ENCODE data around the gene CNTNAP4. TPM values are rescaled to one million over a fixed set of nuclear protein-coding genes. Genes with fewer than 3 reads are reported as not detected.

CNTNAP4 gene
- total and polyA plus RNA-seq, 2 experiments from 2014 or later = 0.64 to 1.1 TPM

GRCh38 chr16:76445815-76446214, 168.6 kb downstream of the CNTNAP4 start:
- no peak for TF ChIP-seq EZH2 (IDR thresholded peaks at IDR 0.05; ENCODE audit: borderline replicate concordance)
- TF ChIP-seq EZH2phosphoT487 (IDR thresholded peaks at IDR 0.05; ENCODE audit: low read depth, severe bottlenecking, unreplicated experiment) = no peak
- TF ChIP-seq CTCF (IDR thresholded peaks at IDR 0.05; ENCODE audit: poor library complexity) = no peak
- no peaks in the 10 kb centered on the region for H3K27me3 ChIP-seq
- H3K36me3 ChIP-seq (replicated peaks; ENCODE audit: insufficient read depth, low read depth) = no peaks in the 10 kb centered on the region
- WGBS (ENCODE audit: low lambda C conversion rate, missing lambda C conversion rate) = 95% methylated on average over 3 of the region's 3 CpGs
- H3K4me1 ChIP-seq (ENCODE audit: insufficient read depth) = no peaks in the 10 kb centered on the region
- DNase-seq (ENCODE audit: low spot score) = no peak
- no peaks in the 10 kb centered on the region for H4K20me1 ChIP-seq (ENCODE audit: insufficient read depth, poor library complexity, severe bottlenecking)
- no peak overlapping the region for H3K4me3 ChIP-seq
- H2AFZ ChIP-seq = no peak overlapping the region
- H3K9me2 ChIP-seq (replicated peaks; ENCODE audit: insufficient read depth) = no peaks in the 10 kb centered on the region
- H3K4me2 ChIP-seq = no peak overlapping the region
- H3K9me3 ChIP-seq (ENCODE audit: low read depth) = no peaks in the 10 kb centered on the region
- no peak overlapping the region for H3K27ac ChIP-seq
- no peaks in the 10 kb centered on the region for H3K79me2 ChIP-seq

- no peak for TF ChIP-seq EZH2phosphoT487 (IDR thresholded peaks at IDR 0.05; ENCODE audit: low read depth, severe bottlenecking, unreplicated experiment)
- TF ChIP-seq CTCF (IDR thresholded peaks at IDR 0.05; ENCODE audit: poor library complexity) = no peak
- TF ChIP-seq EZH2 (IDR thresholded peaks at IDR 0.05; ENCODE audit: borderline replicate concordance) = no peak
- Histone ChIP-seq H3K9me3 (ENCODE audit: low read depth) (no peaks in the 10 kb centered on the region), H3K27me3 (no peaks in the 10 kb centered on the region), H3K4me2 (no peak overlapping the region), H3K79me2 (no peaks in the 10 kb centered on the region), H4K20me1 (ENCODE audit: insufficient read depth, poor library complexity, severe bottlenecking) (no peaks in the 10 kb centered on the region), H3K27ac (no peak overlapping the region), H3K9me2 (replicated peaks; ENCODE audit: insufficient read depth) (no peaks in the 10 kb centered on the region), H3K4me3 (no peak overlapping the region), H3K36me3 (replicated peaks; ENCODE audit: insufficient read depth, low read depth) (no peaks in the 10 kb centered on the region), H3K4me1 (ENCODE audit: insufficient read depth) (no peaks in the 10 kb centered on the region), H2AFZ (no peak overlapping the region)
- WGBS (ENCODE audit: low lambda C conversion rate, missing lambda C conversion rate) = 65% methylated on average over 3 of the region's 3 CpGs
- no peak for DNase-seq (ENCODE audit: low spot score)
Measured at GRCh38 chr16:76446251-76446650, 169.1 kb downstream of the CNTNAP4 start.

GRCh38 chr16:76450890-76451289, 173.7 kb downstream of the CNTNAP4 start:
- Histone ChIP-seq H2AFZ (no peak overlapping the region), H3K4me1 (ENCODE audit: insufficient read depth) (no peaks in the 10 kb centered on the region), H3K9me3 (ENCODE audit: low read depth) (no peaks in the 10 kb centered on the region), H4K20me1 (ENCODE audit: insufficient read depth, poor library complexity, severe bottlenecking) (no peaks in the 10 kb centered on the region), H3K36me3 (replicated peaks; ENCODE audit: insufficient read depth, low read depth) (no peaks in the 10 kb centered on the region), H3K27ac (no peak overlapping the region), H3K4me2 (no peak overlapping the region), H3K9me2 (replicated peaks; ENCODE audit: insufficient read depth) (no peaks in the 10 kb centered on the region), H3K79me2 (no peaks in the 10 kb centered on the region), H3K4me3 (no peak overlapping the region), H3K27me3 (no peaks in the 10 kb centered on the region)
- TF ChIP-seq EZH2 (IDR thresholded peaks at IDR 0.05; ENCODE audit: borderline replicate concordance) (no peak), CTCF (IDR thresholded peaks at IDR 0.05; ENCODE audit: poor library complexity) (no peak)
- 83% methylated on average over 6 of the region's 6 CpGs for WGBS (ENCODE audit: low lambda C conversion rate, missing lambda C conversion rate)
- DNase-seq (ENCODE audit: low spot score) = no peak

- H3K4me1 ChIP-seq (ENCODE audit: insufficient read depth) = no peaks in the 10 kb centered on the region
- no peak for DNase-seq (ENCODE audit: low spot score)
- TF ChIP-seq EZH2phosphoT487 (IDR thresholded peaks at IDR 0.05; ENCODE audit: low read depth, severe bottlenecking, unreplicated experiment) (no peak), CTCF (IDR thresholded peaks at IDR 0.05; ENCODE audit: poor library complexity) (no peak), EZH2 (IDR thresholded peaks at IDR 0.05; ENCODE audit: borderline replicate concordance) (no peak)
- H3K9me3 ChIP-seq (ENCODE audit: low read depth) = no peaks in the 10 kb centered on the region
- no peak overlapping the region for H3K4me2 ChIP-seq
- H4K20me1 ChIP-seq (ENCODE audit: insufficient read depth, poor library complexity, severe bottlenecking) = no peaks in the 10 kb centered on the region
- H3K9me2 ChIP-seq (replicated peaks; ENCODE audit: insufficient read depth) = no peaks in the 10 kb centered on the region
- no peaks in the 10 kb centered on the region for H3K27me3 ChIP-seq
- H3K27ac ChIP-seq = no peak overlapping the region
- no peaks in the 10 kb centered on the region for H3K79me2 ChIP-seq
- H3K4me3 ChIP-seq = no peak overlapping the region
- H3K36me3 ChIP-seq (replicated peaks; ENCODE audit: insufficient read depth, low read depth) = no peaks in the 10 kb centered on the region
- 86% methylated on average over 3 of the region's 3 CpGs for WGBS (ENCODE audit: low lambda C conversion rate, missing lambda C conversion rate)
- no peak overlapping the region for H2AFZ ChIP-seq
Measured at GRCh38 chr16:76455257-76455656, 178.1 kb downstream of the CNTNAP4 start.
